GM21528 (cell line): ENCODE results near the gene MTFMT.
"Not testable (repeated sequence)": the region's sequence is repeated elsewhere in the genome, so short reads cannot be mapped to it uniquely, and the experiment has no call there.

Experiments
- ATAC-seq: cut with Tn5 transposase; IDR thresholded peaks from one replicate; pipeline ENCODE4 v1.9.1; 2021; ENCODE audit warnings: mild to moderate bottlenecking, moderate library complexity; ENCODE audit not compliant: unreplicated experiment, low FRiP score

MTFMT gene

DNA sequence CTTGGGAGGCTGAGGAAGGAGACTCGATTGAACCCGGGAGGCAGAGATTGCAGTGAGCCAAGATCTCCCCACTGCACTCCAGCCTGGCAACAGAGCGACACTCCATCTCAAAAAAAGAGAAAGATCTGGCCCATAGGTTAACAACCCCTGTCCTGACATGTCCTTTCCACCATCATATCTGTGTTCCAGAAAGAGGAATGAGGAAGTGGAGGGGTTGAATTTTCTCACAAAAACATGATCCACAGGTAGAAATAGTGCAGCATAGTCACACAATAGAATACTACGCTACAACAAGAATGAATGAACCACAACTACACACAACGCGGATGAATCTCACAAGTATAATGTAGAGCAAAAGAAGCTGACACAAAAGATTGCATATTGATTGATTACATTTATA, 11.0 kb upstream of the MTFMT start:
- ATAC-seq, result no peak

DNA sequence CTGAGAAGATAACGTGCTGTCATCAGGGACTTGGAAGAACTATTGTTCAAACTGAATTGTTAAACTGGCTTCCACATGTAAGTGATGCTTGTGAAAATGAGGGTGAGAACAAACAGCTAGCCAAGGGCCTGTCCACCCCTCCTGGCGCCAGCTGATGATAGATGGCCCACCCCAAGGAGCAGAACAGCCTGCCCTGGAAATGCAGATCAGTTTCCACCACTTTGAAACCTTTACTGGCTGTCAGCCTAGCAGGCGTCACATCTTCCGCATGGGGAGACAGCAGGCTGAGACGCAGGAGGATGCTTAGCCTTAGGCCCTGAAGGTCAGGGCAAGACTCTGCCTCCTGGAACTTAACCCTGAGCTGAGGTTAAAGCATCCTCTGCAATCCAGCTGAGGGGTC, 9.4 kb upstream of the MTFMT start:
- ATAC-seq, result no peak

DNA sequence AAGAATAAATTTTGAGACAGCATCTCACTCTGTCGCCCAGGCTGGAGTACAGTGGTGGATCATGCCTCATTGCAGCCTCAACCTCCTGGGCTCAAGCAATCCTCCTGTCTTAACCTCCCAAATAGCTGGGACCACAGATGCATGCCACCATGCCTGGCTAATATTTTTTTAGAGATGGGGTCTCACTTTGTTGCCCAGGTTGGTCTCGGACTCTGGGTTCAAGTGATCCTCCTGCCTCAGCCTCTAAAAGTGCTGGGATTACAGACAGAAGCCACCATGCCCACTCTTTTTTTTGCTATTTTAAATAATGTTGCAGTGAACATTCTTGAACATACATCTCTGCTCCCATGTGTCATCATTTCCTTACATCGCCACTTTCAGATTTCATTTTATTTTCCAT, 9.0 kb upstream of the MTFMT start:
- ATAC-seq, result no peak

DNA sequence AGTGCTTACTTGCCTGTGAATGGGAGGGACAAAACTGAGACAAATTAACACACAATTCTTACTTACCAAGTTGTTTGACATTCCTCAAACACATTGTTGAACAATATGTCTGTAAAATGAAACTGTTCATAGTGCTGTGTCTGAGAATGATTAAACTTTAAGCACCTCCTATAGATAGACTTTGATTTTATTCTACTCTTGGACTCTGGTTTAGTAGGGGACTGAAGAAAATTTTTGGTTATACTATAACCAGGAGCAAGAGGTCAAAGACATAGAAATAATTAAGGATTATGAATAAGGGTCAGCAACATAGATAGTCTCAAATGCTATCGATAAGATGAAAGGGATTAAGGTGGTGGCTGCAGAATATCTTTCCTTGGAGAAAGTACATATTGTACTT, 7.9 kb upstream of the MTFMT start:
- ATAC-seq, result no peak

DNA sequence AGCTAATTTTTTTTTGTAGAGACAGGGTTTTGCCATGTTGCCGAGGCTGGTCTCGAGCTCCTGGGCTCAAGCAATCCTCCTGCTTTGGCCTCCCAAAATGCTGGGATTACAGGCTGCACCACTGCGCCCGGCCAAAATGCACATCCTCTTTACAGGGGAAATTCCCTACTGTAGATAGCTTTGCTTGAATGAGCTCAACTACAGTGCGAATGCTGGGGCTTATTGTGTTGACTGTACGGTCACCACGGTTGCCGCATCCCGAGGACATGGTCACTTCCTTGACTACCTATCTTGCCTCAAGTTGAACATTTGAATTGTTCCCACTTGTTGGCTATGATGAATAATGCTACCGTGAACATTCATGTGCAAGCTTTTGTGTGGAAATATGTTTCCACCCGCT, 5.3 kb upstream of the MTFMT start:
- no peak for ATAC-seq

DNA sequence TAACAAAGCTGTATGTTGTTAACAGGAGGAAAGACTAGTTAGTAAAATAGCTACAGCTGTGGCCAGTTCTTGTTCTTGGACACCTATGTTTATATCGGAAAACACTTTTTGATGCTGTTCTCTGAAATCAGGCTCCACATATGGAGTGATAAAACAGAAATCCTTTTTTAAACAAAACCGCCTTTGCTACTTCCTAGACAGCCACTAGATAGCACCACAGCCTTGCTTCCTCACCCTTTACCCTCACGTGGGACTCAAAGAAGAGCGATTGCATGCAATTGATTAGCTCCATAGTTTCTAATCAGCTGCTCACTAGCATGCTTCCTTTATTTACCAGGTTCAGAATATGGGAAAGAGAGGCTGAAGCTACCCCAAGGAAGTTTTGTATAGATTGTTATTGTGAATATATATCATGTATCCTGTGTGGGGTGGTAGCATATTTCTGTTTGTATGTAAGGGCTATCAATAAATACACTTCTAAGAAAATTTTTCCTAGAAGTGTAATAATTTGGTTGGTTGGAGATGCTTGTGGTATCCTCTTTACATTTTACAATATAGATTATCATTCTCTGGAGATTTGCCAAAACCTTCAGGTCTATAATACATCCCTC, 4.3 kb upstream of the MTFMT start:
- ATAC-seq, result no peak

DNA sequence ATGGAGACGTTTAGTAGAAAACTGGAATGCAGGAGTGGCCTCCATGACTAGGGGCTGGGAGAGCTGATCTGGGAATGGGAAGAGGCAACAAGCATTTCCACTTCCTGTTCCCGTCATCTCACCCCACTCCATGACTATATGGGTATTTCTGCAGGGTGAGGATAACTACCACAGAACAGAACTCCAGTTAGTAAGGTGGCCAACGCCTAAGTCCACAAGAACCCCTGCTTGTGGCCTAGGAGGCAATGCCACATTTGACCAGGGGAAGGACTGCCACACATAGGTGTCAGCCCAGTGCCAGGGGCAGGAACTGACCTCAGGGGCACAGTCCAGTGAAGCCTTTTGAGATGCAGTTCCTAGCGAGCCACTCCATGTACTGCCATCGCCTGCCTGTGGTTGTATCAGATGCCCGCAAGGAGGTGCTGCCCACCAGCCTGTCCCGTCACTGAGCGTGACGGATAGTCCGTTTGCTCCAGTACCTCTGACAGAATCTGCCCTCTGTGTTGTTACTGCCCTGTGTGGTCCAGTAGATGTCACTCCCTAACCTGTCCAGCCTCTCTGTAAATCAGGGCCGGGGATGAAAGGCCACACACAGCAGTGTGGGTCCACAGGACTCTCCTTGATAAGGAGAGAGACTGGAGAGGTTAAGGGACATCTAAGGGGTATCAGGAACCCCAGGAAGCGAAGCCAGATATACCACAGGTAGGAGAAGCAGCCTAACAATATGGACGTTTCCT, 3.5 kb upstream of the MTFMT start:
- ATAC-seq, result no peak

DNA sequence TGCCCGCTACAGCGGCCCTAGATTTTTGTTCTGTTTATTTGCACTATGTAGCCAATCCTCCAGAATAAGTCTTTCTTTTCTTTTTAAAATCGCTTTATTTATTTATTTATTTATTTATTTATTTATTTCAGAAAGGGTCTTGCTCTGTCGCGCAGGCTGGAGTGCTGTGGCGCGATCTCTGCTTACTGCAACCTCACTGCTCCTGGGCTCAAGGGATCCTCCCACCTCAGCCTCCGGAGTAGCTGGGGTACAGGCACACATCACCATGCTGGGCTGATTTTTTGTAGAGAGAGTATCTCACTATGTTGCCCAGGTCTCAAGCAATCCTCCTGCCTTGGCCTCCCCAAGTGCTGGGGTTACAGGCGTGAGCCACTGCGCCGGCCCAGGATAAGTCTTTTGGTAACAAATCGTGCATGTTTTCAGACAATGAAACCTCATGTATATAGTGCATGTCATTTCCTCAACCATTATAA, 333 bp upstream of the MTFMT start:
- ATAC-seq, result no peak

DNA sequence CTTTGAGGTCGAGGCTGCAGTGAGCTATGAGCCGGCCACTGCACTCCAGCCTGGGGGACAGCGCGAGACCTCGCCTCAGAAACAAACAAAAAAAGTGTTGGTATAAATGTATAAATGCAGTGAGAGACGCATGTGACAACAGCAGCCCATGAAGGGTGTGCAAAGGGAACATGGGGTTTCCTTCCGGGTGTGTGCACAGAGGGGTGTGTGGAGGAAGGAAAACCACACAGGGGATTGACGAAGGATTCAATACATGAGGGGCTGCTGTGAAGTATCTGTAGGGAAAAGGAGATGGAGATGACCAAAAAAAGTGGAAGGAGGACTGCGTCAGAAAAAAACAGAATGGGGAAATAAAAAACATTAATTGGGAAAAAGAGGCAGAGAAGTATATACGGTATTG, 1.1 kb downstream of the MTFMT start:
- no peak for ATAC-seq

DNA sequence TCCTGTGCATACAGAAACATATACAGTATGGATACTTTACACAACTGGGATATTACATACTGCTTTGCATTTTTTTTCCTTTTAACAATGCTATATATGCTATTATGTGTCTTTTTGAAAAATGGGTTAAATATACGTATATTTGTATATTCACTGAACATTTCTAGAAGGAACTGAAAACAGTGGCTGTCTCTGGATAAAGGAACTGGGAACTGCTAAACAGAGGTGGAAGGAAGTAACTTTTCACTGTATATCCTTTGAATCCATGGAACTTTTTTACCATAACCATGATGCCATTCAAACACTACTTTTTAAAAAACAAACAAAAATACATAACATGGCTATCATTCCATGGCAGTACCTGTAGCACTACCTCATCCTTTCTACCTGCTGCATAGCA, 1.8 kb downstream of the MTFMT start:
- no peak for ATAC-seq

DNA sequence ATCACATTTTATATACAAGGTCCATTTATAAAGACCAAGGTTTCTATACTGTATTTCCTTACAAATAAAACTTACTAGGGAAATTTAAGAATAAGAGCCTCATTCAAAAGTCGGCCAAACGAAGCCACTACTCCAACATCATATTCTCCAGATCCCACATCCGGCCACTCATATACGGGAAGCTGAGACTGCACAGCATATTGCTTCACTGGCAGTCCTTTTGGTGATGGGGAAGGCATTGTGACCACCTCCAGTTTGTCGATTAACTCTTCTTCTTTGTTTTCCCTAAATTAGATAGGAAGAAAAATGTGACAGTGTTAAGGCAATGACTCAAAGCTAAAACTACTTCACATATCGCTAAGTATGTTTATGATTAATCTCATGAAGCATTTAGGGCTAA, 2.7 kb downstream of the MTFMT start:
- ATAC-seq, result no peak

DNA sequence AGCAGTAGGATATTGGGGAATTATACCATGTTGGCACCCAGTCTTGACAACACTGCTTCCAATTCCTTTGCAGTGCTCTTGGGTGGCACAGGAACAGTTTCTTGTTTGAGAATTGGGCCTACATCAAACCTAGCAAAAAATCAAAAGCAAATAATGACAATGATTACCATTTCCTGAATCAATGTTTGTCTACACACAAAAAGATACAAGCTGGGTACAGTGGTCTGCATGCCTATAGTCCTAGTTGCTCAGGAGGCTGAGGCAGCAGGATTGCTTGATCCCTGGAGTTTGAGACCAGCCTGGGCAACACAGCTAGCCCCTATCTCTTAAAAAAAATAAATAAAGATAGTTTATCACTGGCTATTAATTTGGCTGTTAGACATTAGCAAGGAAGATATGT, 8.0 kb downstream of the MTFMT start:
- ATAC-seq, result no peak

DNA sequence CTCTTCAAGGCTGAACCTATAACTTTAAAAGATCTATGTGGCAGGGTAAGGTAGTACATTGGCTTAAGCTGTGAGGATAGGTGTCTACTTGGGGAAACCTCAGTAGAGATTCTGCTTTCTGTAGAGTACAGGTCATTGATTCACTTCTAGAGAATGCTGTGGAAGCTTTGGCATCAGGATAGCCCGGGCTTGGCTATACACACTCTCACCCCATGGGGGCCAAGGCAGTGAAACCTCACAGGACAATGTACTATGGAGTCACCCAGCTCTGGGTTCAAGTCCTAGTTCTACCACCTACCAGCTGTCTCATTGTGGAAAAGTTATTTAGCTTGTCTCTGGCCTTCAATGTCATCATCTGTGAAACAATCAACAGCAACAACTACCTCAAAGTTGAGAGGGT, 9.0 kb downstream of the MTFMT start:
- no peak for ATAC-seq

DNA sequence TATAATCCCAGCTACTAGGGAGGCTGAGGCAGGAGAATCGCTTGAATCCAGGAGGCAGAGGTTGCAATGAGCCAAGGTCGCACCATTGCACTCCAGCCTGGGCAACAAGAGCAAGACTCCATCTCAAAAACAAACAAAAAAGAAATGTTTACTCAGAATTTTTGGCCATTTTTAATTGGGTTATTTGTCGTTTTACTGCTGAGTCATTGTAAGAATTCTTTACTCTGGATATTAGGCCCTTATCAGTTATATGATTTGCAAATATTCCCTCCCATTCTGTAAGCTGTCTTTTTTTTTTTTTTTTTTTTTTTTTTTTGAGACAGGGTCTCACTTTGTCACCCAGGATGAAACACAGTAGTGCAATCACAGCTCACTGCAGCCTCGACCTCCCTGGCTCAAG, 18.2 kb downstream of the MTFMT start:
- not testable (repeated sequence) for ATAC-seq

DNA sequence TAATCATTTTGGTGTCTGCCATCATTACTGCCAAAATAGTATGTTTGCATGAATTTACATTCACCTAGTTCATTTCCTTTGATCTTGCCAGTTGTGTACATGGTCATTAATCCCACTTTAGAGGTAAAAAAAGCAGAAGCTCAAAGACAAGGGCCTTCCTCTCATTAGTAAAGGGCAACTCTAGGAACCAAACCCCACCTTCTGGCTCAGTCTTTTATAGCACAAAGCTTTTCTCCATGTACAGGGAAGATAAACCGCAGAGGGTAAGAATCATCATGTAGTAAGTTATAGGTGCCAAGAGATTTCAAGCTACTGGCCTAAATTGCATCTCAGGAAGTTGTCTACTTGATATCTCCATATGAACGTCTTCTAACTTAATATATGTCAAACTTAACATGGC, 20.5 kb downstream of the MTFMT start:
- no peak for ATAC-seq

DNA sequence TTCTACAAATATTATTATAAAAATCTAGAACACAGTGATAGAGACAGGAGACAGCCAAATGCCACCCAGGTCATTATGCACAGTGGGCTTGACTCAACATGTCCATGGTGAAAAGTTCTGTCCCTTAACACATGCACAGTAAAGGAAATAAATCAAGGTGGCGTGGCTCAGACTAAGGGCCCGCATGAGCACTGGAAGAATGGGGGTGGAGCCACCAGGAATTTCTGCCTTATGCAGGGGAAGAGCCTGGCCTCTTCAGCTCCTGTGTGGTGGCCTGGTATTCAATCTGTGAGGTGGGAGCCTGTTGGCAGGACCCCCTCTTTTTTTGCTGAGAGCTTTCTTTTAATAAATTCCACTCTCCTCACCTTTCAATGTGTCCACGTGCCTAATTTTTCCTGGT, 22.6 kb downstream of the MTFMT start:
- no peak for ATAC-seq

DNA sequence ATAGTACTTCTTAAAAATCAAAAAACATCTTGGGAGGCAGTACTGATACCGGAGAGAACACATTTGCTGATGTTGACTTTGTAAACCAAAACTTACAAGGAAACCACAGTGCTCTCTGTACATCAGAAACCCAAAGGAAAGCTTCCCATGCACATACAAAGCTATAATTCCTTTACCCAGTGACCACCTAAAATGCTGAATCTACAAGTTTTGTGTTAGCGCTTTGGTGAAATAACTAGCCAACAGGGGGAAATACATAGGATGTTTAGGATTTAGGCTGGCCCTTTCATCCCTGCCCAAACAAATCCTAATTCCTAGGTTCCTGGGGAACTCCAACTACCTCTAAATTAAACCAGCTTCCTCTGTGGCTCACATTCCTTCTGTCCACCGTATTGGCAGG, 24.4 kb downstream of the MTFMT start:
- ATAC-seq, result no peak

DNA sequence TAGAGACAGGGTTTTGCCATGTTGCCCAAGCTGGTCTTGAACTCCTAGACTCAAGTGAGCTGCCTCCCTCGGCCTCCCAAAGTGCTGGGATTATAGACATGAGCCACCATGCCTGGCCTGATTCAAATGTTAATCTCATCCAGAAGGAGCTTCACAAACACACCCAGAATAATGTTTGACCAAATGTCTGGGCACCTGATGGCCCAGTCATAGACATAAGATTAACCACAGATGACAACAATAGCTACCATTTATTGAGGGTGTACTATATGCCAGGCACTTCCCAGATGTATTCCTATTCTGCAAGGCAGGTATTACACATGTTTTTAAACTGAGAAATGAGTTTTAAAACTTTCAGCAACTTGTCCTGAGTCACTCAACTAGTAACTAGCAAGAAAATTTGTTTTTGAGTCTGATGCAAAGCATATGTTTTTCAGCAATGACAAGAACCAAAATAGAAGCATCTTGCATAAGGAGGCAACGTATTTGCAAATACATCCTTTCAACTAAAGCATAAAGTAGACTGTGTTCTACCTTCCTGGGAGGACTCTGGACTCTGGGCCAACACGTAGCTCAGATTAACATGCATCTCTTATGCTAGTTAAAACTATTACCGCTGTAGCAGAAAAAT, 31.6 kb downstream of the MTFMT start:
- ATAC-seq, result no peak

DNA sequence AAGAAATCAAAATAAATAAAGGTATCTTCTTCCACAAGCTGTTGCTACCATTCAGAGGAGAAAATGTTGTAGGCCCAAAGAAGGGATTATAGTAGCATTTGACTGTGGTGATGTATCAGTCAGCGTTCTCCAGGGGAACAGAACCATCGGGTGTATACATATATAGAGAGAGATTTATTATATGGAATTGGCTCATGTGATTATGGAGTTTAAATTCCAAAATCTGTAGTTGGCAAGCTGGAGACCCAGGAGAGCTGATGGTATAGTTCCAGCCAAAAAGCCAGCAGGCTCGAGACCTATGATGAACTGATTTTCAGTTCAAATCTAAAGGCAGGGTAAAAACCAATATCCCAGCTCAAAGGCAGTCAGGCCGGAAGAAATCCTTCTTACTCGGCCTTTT, 32.4 kb downstream of the MTFMT start:
- ATAC-seq, result no peak

DNA sequence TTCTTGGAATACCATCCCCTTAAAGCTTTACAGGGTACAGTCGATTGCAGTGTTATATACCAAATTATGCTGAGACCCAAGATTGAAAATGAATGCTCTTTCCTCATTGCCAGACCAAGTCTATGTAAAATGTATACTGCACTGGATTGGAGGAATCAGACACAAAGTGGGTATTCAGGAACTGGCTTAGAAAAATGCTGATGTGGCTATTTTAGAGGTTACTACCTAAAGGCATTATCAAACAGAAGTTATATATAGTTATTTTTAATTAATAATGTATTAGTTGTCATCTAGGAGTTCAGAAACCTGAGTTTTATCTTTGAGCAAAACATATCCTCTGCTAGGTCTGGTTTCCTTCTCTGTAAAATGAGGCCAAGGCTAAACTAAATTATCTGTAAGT, 36.1 kb downstream of the MTFMT start:
- ATAC-seq, result no peak

DNA sequence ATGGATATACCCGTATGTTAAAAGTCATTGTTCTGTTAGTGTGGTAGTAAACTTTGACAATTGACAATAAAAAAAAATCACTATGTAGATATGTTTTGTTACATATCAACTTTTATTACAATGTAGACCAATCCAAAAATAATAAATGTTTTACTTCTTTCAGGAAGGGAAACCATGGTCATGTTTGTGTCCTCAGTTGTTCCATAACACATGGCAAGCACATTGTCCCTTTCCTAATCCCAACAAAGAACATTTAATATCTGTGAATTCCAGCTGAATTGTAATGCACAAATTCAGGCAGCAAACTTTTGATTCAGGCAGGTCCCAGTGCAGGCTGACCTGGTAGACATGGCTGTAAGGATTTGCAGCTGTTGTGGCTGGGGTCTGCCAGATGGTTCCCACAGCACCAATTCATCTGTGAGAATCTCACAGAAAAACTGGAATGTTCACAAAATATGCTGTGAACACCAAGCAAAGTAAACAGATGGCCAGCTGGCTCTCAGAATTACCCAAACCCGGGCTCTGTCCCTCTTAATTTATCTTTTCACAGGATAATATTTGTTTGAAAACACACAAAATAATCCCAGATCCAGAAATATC, 37.8 kb downstream of the MTFMT start:
- no peak for ATAC-seq

DNA sequence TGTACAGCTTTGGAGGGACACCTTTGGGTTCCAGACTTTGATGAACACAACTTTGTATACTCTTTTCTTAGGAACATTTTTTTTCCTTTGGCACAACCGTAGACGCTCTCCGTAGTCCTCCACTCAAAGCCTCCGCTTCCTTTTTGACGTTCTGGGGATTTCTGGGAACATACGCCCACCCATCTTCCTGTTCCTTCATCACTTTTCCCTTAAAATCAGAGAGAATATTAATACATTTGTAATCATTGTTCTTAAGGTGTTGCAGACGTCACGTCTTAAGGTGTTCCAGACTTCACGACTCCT, 39.3 kb downstream of the MTFMT start:
- no peak for ATAC-seq
